ENCODE data around the gene PTPRH. TPM values are rescaled to one million over a fixed set of nuclear protein-coding genes. Genes with fewer than 3 reads are reported as not detected.

The PTPRH gene
- total RNA-seq, 1 experiment from 2014 or later: 15.9 TPM

DNA sequence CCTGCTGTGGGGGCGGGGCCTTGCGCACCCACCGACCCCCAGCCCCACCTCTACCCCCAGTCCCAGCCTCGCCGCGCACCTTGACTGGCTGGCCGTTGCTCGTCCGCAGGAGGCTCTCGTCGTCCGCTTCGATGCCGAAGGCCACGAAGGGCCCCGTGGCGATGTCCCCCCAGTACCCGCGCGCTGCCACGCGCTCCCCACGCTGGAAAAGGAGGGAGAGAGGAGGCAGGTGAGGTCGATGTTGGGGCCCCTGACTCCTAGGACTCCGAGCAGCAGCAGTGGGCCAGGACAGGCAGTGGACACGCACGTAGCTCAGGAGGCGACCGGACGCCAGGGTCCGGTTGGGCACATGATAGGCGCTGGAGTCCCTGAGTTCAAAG lies 48.3 kb downstream of the PTPRH start:
- peak overlapping the region; percentile 96 for H3K4me2 ChIP-seq (ENCODE audit: low read length)

More for the DNA sequence above, 48.3 kb downstream of the PTPRH start:
- no peaks in the 10 kb centered on the region for H3K9me2 ChIP-seq (ENCODE audit: insufficient read depth)
- H3K9ac ChIP-seq (ENCODE audit: low read length): no peak overlapping the region
- intact Hi-C loops (cut with micrococcal nuclease): no loop called here
- RAD21 ChIA-PET (ENCODE audit: low non-redundant PET in 1 of 2, low total read pairs in 2 of 2, uncharacterized antibody in 2 of 2, unreplicated experiment in 2 of 2): interaction anchor here (0.6 to 2.6 kb wide), 4 partner anchors 14 to 20 kb away, joined by 3 to 11 read pairs (median 8); no protein-coding TSS in a partner anchor
- CTCF ChIA-PET: interaction anchor here (0.7 to 3.0 kb wide), 15 partner anchors 8 to 280 kb away, joined by 3 to 53 read pairs (median 4); partner anchors contain the start of genes HSPBP1, RDH13, SYT5 and TNNT1
- no peaks in the 10 kb centered on the region for H3K36me3 ChIP-seq (ENCODE audit: control insufficient read depth in 1 of 2, insufficient read depth in 2 of 2, low read length in 2 of 2)
- TF ChIP-seq RAD21 (IDR thresholded peaks at IDR 0.05; ENCODE audit: low read depth): no peak
- no peak for TF ChIP-seq CEBPB (IDR thresholded peaks at IDR 0.05; ENCODE audit: low read depth)
- no peak for TF ChIP-seq TCF7L2 (IDR thresholded peaks at IDR 0.05; ENCODE audit: borderline replicate concordance, extremely low read depth, insufficient read depth, insufficient read length)
- no peak for TF ChIP-seq EZH2phosphoT487 (IDR thresholded peaks at IDR 0.05; ENCODE audit: borderline replicate concordance)
- TF ChIP-seq ATF3 (IDR thresholded peaks at IDR 0.05): no peak
- TF ChIP-seq, protein P1, sequence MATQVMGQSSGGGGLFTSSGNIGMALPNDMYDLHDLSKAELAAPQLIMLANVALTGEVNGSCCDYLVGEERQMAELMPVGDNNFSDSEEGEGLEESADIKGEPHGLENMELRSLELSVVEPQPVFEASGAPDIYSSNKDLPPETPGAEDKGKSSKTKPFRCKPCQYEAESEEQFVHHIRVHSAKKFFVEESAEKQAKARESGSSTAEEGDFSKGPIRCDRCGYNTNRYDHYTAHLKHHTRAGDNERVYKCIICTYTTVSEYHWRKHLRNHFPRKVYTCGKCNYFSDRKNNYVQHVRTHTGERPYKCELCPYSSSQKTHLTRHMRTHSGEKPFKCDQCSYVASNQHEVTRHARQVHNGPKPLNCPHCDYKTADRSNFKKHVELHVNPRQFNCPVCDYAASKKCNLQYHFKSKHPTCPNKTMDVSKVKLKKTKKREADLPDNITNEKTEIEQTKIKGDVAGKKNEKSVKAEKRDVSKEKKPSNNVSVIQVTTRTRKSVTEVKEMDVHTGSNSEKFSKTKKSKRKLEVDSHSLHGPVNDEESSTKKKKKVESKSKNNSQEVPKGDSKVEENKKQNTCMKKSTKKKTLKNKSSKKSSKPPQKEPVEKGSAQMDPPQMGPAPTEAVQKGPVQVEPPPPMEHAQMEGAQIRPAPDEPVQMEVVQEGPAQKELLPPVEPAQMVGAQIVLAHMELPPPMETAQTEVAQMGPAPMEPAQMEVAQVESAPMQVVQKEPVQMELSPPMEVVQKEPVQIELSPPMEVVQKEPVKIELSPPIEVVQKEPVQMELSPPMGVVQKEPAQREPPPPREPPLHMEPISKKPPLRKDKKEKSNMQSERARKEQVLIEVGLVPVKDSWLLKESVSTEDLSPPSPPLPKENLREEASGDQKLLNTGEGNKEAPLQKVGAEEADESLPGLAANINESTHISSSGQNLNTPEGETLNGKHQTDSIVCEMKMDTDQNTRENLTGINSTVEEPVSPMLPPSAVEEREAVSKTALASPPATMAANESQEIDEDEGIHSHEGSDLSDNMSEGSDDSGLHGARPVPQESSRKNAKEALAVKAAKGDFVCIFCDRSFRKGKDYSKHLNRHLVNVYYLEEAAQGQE (IDR thresholded peaks at IDR 0.05; ENCODE audit: low read depth): no peak
- TF ChIP-seq YY1 (IDR thresholded peaks at IDR 0.05; ENCODE audit: extremely low read depth, insufficient replicate concordance, low read depth, low read length): no peak
- TF ChIP-seq CBX3 (IDR thresholded peaks at IDR 0.05; ENCODE audit: low read depth): no peak
- TF ChIP-seq ZNF274 (IDR thresholded peaks at IDR 0.05; ENCODE audit: low read depth, low read length): no peak
- no peak for TF ChIP-seq POLR2A (IDR thresholded peaks at IDR 0.05; ENCODE audit: borderline replicate concordance, extremely low read depth, insufficient read depth, insufficient read length)
- TF ChIP-seq ELF1 (IDR thresholded peaks at IDR 0.05; ENCODE audit: borderline replicate concordance, low read depth): no peak
- TF ChIP-seq JUND (IDR thresholded peaks at IDR 0.05): no peak
- TF ChIP-seq SRF (IDR thresholded peaks at IDR 0.05; ENCODE audit: low read depth): no peak
- TF ChIP-seq ZBTB33 (IDR thresholded peaks at IDR 0.05; ENCODE audit: extremely low read depth, insufficient replicate concordance, low read length): no peak
- TF ChIP-seq FOSL1 (IDR thresholded peaks at IDR 0.05; ENCODE audit: low read depth): no peak
- TF ChIP-seq, protein P2, sequence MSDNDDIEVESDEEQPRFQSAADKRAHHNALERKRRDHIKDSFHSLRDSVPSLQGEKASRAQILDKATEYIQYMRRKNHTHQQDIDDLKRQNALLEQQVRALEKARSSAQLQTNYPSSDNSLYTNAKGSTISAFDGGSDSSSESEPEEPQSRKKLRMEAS (IDR thresholded peaks at IDR 0.05): no peak
- TF ChIP-seq EZH2 (IDR thresholded peaks at IDR 0.05): no peak
- TF ChIP-seq SP1 (IDR thresholded peaks at IDR 0.05; ENCODE audit: low read depth): no peak
- no peak overlapping the region for H3K4me3 ChIP-seq (replicated peaks in 1 of 2; ENCODE audit: low read depth in 1 of 2, low read length in 2 of 2)
- no peaks in the 10 kb centered on the region for H3K27me3 ChIP-seq (ENCODE audit: insufficient read depth, low read length)
- peaks cover 16 to 58% of the 10 kb centered on the region in 2 experiments for H3K4me1 ChIP-seq (ENCODE audit: control insufficient read depth in 1 of 2, insufficient read depth in 2 of 2, low read length in 2 of 2)
- DNase-seq (ENCODE audit: low read depth, low spot score): no peak
- BruUV-seq (replicated peaks): no TSS peak
- H4K20me1 ChIP-seq (ENCODE audit: insufficient read depth): no peaks in the 10 kb centered on the region
- H3K79me2 ChIP-seq (ENCODE audit: insufficient read depth, low read length): peaks cover 12% of the 10 kb centered on the region
- peak overlapping the region; percentile 43 for H3K27ac ChIP-seq (ENCODE audit: low read depth, low read length)
- no peaks in the 10 kb centered on the region for H3K9me3 ChIP-seq (ENCODE audit: control insufficient read depth in 1 of 2, insufficient read depth in 1 of 2, low read depth in 1 of 2, low read length in 2 of 2)
- POLR2A ChIA-PET: interaction anchor here (1.1 to 2.9 kb wide), 2 partner anchors 14 to 20 kb away, joined by 4 to 24 read pairs; no protein-coding TSS in a partner anchor
- no peak overlapping the region for H2AFZ ChIP-seq (ENCODE audit: low read depth, low read length, poor library complexity, severe bottlenecking)
- no peak for ATAC-seq
